IMR-90 (cell line): ENCODE data around the gene UBE2V1. TPM values are rescaled to one million over a fixed set of nuclear protein-coding genes. Genes with fewer than 3 reads are reported as not detected.

Source experiments
- ATAC-seq: fragments of 200-7000 bp; cut with Tn5 transposase; 2 replicates; pipeline ENCODE4 v1.9.1; 2020; ENCODE audit warnings: low read depth, mild to moderate bottlenecking, moderate library complexity
- BruUV-seq: library from RNA; stranded (reverse); fragments of 400-500 nt; replicated peaks from 2 replicates; lab custom pipeline; 2021; lab: Mats Ljungman, UMichigan
- CTCF ChIA-PET: fragments of 300-600 bp; formaldehyde crosslinking; extraction: SDS; loops from one replicate; lab custom pipeline; 2021; ENCODE audit warnings: antibody characterized with exemption; lab: Yijun Ruan, JAX
- POLR2A ChIA-PET: fragments of 300-600 bp; sonication (Branson Sonifier 250); formaldehyde crosslinking; loops from one replicate; lab custom pipeline; 2022; ENCODE audit warnings: antibody characterized with exemption; ENCODE audit not compliant: unreplicated experiment; lab: Charles Lee
- DNase-seq: peaks from one replicate; pipeline ENCODE4 v3.0.0; 2013
- H2AFZ ChIP-seq: replicated peaks from 2 replicates; pipeline ENCODE3; 2013; ENCODE audit warnings: low read length, mild to moderate bottlenecking; ENCODE audit not compliant: poor library complexity
- H2AK5ac ChIP-seq: 2 replicates; pipeline ENCODE4 v1.6.1; 2013; ENCODE audit warnings: low read depth, low read length, inconsistent platforms
- H2AK9ac ChIP-seq: replicated peaks from 2 replicates; pipeline ENCODE3; 2013; ENCODE audit warnings: mild to moderate bottlenecking, low read depth, low read length, moderate library complexity; ENCODE audit not compliant: poor library complexity
- H2BK120ac ChIP-seq: 2 replicates; pipeline ENCODE4 v1.6.1; 2013; ENCODE audit warnings: low read depth, low read length, inconsistent platforms
- H2BK15ac ChIP-seq: 3 replicates; pipeline ENCODE4 v1.6.1; 2013; ENCODE audit warnings: low read depth, low read length, inconsistent platforms
- H2BK20ac ChIP-seq: 2 replicates; pipeline ENCODE4 v1.6.1; 2013; ENCODE audit warnings: low read depth, mild to moderate bottlenecking, inconsistent platforms, low read length, moderate library complexity
- H2BK5ac ChIP-seq: 2 replicates; pipeline ENCODE4 v1.6.1; 2013; ENCODE audit warnings: mild to moderate bottlenecking, low read depth, low read length, inconsistent platforms; ENCODE audit not compliant: poor library complexity, severe bottlenecking
- H3K14ac ChIP-seq: replicated peaks from 2 replicates; pipeline ENCODE4 v1.6.1; 2013; ENCODE audit warnings: low read depth, low read length, inconsistent platforms
- H3K18ac ChIP-seq: 2 replicates; pipeline ENCODE4 v1.6.1; 2013; ENCODE audit warnings: low read depth, low read length, control low read depth
- H3K23ac ChIP-seq: 2 replicates; pipeline ENCODE4 v1.6.1; 2013; ENCODE audit warnings: low read depth, low read length, inconsistent platforms
- H3K27ac ChIP-seq: 2 replicates; pipeline ENCODE4 v1.5.1; 2013; ENCODE audit warnings: mild to moderate bottlenecking, control low read depth, low read length; ENCODE audit not compliant: insufficient read depth
- H3K27me3 ChIP-seq: 2 replicates; pipeline ENCODE4 v1.6.1; 2013; ENCODE audit warnings: low read length; ENCODE audit not compliant: control insufficient read depth, insufficient read depth
- H3K36me3 ChIP-seq: 2 replicates; pipeline ENCODE4 v1.6.1; 2013; ENCODE audit warnings: low read length, mixed read lengths; ENCODE audit not compliant: control insufficient read depth, insufficient read depth
- H3K4ac ChIP-seq: 2 replicates; pipeline ENCODE4 v1.6.1; 2013; ENCODE audit warnings: low read depth, low read length, inconsistent platforms
- H3K4me1 ChIP-seq: 2 replicates; pipeline ENCODE4 v1.6.1; 2013; ENCODE audit warnings: low read length, mixed read lengths; ENCODE audit not compliant: control insufficient read depth, insufficient read depth
- H3K4me2 ChIP-seq: 2 replicates; pipeline ENCODE4 v1.6.1; 2013; ENCODE audit warnings: low read depth, mild to moderate bottlenecking, control low read depth, low read length, moderate library complexity
- H3K4me3 ChIP-seq: 2 replicates; pipeline ENCODE4 v1.5.1; 2013; ENCODE audit warnings: low read depth, mild to moderate bottlenecking, control low read depth, low read length, moderate library complexity; ENCODE audit not compliant: insufficient read depth
- H3K56ac ChIP-seq: 2 replicates; pipeline ENCODE4 v1.6.1; 2013; ENCODE audit warnings: low read length, inconsistent platforms; ENCODE audit not compliant: insufficient read depth; ENCODE audit errors: extremely low read depth
- H3K79me1 ChIP-seq, 2 experiments: 2 replicates each; pipeline ENCODE4 v1.6.1; 2013; ENCODE audit warnings: low read length in 2 of 2, inconsistent platforms in 1 of 2, low read depth in 1 of 2
- H3K9ac ChIP-seq: 2 replicates; pipeline ENCODE4 v1.6.1; 2013; ENCODE audit warnings: low read depth, low read length, control low read depth
- H3K9me1 ChIP-seq: 2 replicates; pipeline ENCODE4 v1.6.1; 2013; ENCODE audit warnings: low read length, inconsistent platforms; ENCODE audit not compliant: insufficient read depth
- H3K9me3 ChIP-seq: 2 replicates; pipeline ENCODE4 v1.6.1; 2013; ENCODE audit warnings: low read length; ENCODE audit not compliant: control insufficient read depth, insufficient read depth
- H4K20me1 ChIP-seq: 2 replicates; pipeline ENCODE4 v1.6.1; 2013; ENCODE audit warnings: low read length, inconsistent platforms; ENCODE audit not compliant: insufficient read depth
- H4K5ac ChIP-seq: 2 replicates; pipeline ENCODE4 v1.6.1; 2013; ENCODE audit warnings: mild to moderate bottlenecking, low read depth, low read length, control low read depth
- H4K8ac ChIP-seq, 2 experiments: 2 replicates each; pipeline ENCODE4 v1.6.1; 2013; ENCODE audit warnings: low read depth in 2 of 2, low read length in 2 of 2, control low read depth in 1 of 2, inconsistent platforms in 1 of 2
- H4K91ac ChIP-seq: 2 replicates; pipeline ENCODE4 v1.6.1; 2013; ENCODE audit warnings: low read depth, low read length, inconsistent platforms; ENCODE audit not compliant: insufficient read depth
- CEBPB ChIP-seq: IDR thresholded peaks from 2 replicates; pipeline ENCODE4 v1.6.1; 2012; ENCODE audit warnings: low read depth, low read length, improper control_type of control experiment
- CTCF ChIP-seq: conservative IDR thresholded peaks from 2 replicates; pipeline ENCODE4 v1.5.1; 2012; ENCODE audit warnings: mild to moderate bottlenecking, low read depth, low read length, improper control_type of control experiment
- MAZ ChIP-seq: IDR thresholded peaks from 2 replicates; pipeline ENCODE4 v1.6.1; 2012; ENCODE audit warnings: low read depth, mild to moderate bottlenecking, low read length, improper control_type of control experiment, moderate library complexity, borderline replicate concordance
- RCOR1 ChIP-seq: IDR thresholded peaks from 2 replicates; pipeline ENCODE4 v1.6.1; 2012; ENCODE audit warnings: mild to moderate bottlenecking, low read length, improper control_type of control experiment; ENCODE audit not compliant: insufficient replicate concordance
- SMC3 ChIP-seq: fragments of 150-350 bp; IDR thresholded peaks from 2 replicates; pipeline ENCODE4 v1.6.1; 2016; ENCODE audit warnings: low read depth, mild to moderate bottlenecking, antibody characterized with exemption, low read length, moderate library complexity
- USF2 ChIP-seq: fragments of 150-350 bp; IDR thresholded peaks from 2 replicates; pipeline ENCODE4 v1.6.1; 2017; ENCODE audit warnings: mild to moderate bottlenecking, antibody characterized with exemption, low read length, low read depth
- WGBS, 2 experiments: methylation state at CpG; one replicate each; pipeline versions ENCODE4 v1.1.5 to v1.1.7; 2013; ENCODE audit warnings: missing lambda C conversion rate in 2 of 2; ENCODE audit not compliant: insufficient read length in 1 of 2; ENCODE audit errors: extremely low coverage in 2 of 2; 5-methylcytosine and 5-hydroxymethylcytosine counted together
- dilution Hi-C: fragments of 300-500 bp; cut with HindIII; formaldehyde crosslinking; loops from one replicate; pipeline ENCODE4 v1.14.3; 2018; ENCODE audit warnings: low sequenced_read_pairs; ENCODE audit not compliant: unreplicated experiment
- in situ Hi-C: fragments of 300-500 bp; cut with MboI; formaldehyde crosslinking; loops from 3 replicates; pipeline ENCODE4 v1.14.3; 2019; ENCODE audit warnings: low sequenced_read_pairs, inconsistent platforms, mixed read lengths
- intact Hi-C: fragments of 100-400 bp; cut with micrococcal nuclease; formaldehyde crosslinking; loops from 2 replicates; pipeline ENCODE4 v1.10.0; 2022
- polyA plus RNA-seq, 3 experiments: library from polyadenylated mRNA; depleted of rRNA; stranded (reverse); fragments of >200 nt; gene quantifications; 2 replicates each; pipeline ENCODE4 v1.2.3, GENCODE V29; 2012; ENCODE audit warnings: low replicate concordance in 1 of 3
- total RNA-seq: library from RNA; depleted of rRNA; stranded (reverse); fragments of >200 nt; gene quantifications from 2 replicates; pipeline ENCODE4 v1.2.3, GENCODE V29; 2012

Gene UBE2V1
- total and polyA plus RNA-seq, 2 of the 4 experiments (the other 2 are of a cell fraction): 20.1 to 138 TPM

DNA sequence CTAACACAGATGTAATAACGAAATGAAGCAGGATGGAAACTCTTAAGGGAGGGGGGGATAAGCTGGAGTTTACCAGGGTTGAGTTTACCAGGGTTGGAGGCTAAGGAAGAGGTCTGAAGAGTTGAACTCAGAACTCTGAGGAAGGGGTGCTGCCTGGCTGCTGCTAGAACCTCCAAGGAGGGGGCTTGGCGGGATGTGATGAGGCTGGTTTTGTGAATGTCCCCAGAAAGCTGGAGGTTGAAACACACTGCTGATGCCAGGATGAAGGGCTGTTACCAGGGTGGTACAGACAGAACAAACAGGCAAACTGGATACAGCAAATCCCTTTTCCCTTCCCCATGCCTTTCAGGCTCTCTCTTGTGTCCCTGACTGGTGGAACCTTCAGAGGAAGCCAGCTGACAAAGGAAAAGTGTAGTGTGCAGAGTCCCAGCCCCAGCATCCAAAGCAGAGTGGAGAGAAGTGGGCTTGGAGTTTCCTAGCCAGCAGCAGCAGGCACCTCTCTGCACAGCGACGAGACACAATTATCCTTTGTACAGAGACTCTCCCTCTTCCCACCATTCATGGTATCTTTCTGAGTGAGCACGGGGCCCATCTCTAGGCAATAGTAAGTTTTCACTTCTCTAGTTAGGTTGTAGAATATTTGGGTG, 23.7 kb downstream of the UBE2V1 start:
- no peak overlapping the region for H3K4ac ChIP-seq
- POLR2A ChIA-PET: no interaction called here

More for the DNA sequence above, 23.7 kb downstream of the UBE2V1 start:
- Histone ChIP-seq H3K18ac (no peak overlapping the region), H3K27me3 (no peaks in the 10 kb centered on the region), H3K27ac (no peak overlapping the region), H3K14ac (no peak overlapping the region), H2BK20ac (no peak overlapping the region), H2BK15ac (no peak overlapping the region), H3K56ac (no peak overlapping the region), H3K4me1 (peaks cover 21% of the 10 kb centered on the region), H3K9me1 (peaks cover 11% of the 10 kb centered on the region; the same call in 1 of the 2 replicates), H3K4me3 (no peak overlapping the region), H2AK5ac (no peak overlapping the region), H3K79me1 (peaks cover 23 to 82% of the 10 kb centered on the region in 2 experiments), H2BK5ac (no peak overlapping the region), H3K36me3 (peaks cover 19% of the 10 kb centered on the region), H3K9ac (no peak overlapping the region), H3K4me2 (no peak overlapping the region), H3K9me3 (no peaks in the 10 kb centered on the region), H4K91ac (no peak overlapping the region), H2AK9ac (no peak overlapping the region), H3K23ac (no peak overlapping the region), H4K5ac (no peak overlapping the region), H2BK120ac (no peak overlapping the region), H4K8ac (no peak overlapping the region), H2AFZ (no peak overlapping the region), H4K20me1 (peaks cover 78% of the 10 kb centered on the region)
- dilution Hi-C loops (no loop called here), intact Hi-C loops (loop anchor here (5.0 kb wide), 1 partner anchor 78 kb away; no protein-coding TSS in a partner anchor), in situ Hi-C loops (loop anchor here (25.0 kb wide), 1 partner anchor 477 kb away; no protein-coding TSS in a partner anchor)
- ATAC-seq (no peak), DNase-seq (no peak)
- CTCF ChIA-PET: no interaction called here
- no TSS peak for BruUV-seq
- 83% methylated on average over 2 of the region's 5 CpGs; no CpG with 5 or more reads in 1 of the 2 experiments for WGBS, 2 experiments
- TF ChIP-seq CEBPB: no peak
- TF ChIP-seq RCOR1: no peak
- TF ChIP-seq CTCF: no peak
- TF ChIP-seq USF2: no peak
- TF ChIP-seq SMC3: no peak
- no peak for TF ChIP-seq MAZ
